SK-N-SH treated with all-trans-retinoic acid at 6 μM for 48 hours (cell line): ENCODE results near the gene GABARAPL1.

Experiments
- ATAC-seq: fragments of 200-7000 bp; cut with Tn5 transposase; 3 replicates; pipeline ENCODE4 v1.9.1; 2020; ENCODE audit warnings: mild to moderate bottlenecking, moderate library complexity
- ARNTL ChIP-seq: fragments of 450-650 bp; formaldehyde crosslinking; IDR thresholded peaks from 2 replicates; pipeline ENCODE4 v1.5.0; 2020; ENCODE audit warnings: low read depth, mild to moderate bottlenecking, moderate library complexity, borderline replicate concordance
- BACH2 ChIP-seq: fragments of 250-450 bp; sonication (Bioruptor Pico); IDR thresholded peaks from 2 replicates; pipeline ENCODE4 v1.9.0; 2021; ENCODE audit warnings: mild to moderate bottlenecking, borderline replicate concordance
- CREB5 ChIP-seq: fragments of 250-450 bp; sonication (Bioruptor Pico); IDR thresholded peaks from 2 replicates; pipeline ENCODE4 v1.5.1; 2020; ENCODE audit warnings: low read depth, mild to moderate bottlenecking, moderate library complexity
- CSDC2 ChIP-seq: fragments of 250-450 bp; sonication (Bioruptor Pico); IDR thresholded peaks from 2 replicates; pipeline ENCODE4 v1.5.0; 2020; ENCODE audit warnings: mild to moderate bottlenecking, moderate library complexity
- ESRRG ChIP-seq: fragments of 250-450 bp; sonication (Bioruptor Pico); IDR thresholded peaks from 2 replicates; pipeline ENCODE4 v1.6.1; 2021; ENCODE audit warnings: mild to moderate bottlenecking
- GLIS3 ChIP-seq: fragments of 250-450 bp; sonication (Bioruptor Pico); IDR thresholded peaks from 2 replicates; pipeline ENCODE4 v1.5.0; 2020; ENCODE audit warnings: mild to moderate bottlenecking, moderate library complexity
- ISL1 ChIP-seq: fragments of 250-450 bp; sonication (Bioruptor Pico); IDR thresholded peaks from 2 replicates; pipeline ENCODE4 v2.1.2; 2022; ENCODE audit warnings: mild to moderate bottlenecking, moderate library complexity
- OSR1 ChIP-seq: fragments of 250-450 bp; sonication (Bioruptor Pico); IDR thresholded peaks from 2 replicates; pipeline ENCODE4 v1.8.0; 2022; ENCODE audit warnings: moderate library complexity, mild to moderate bottlenecking, inconsistent platforms
- PATZ1 ChIP-seq: fragments of 250-450 bp; sonication (Bioruptor Pico); IDR thresholded peaks from 2 replicates; pipeline ENCODE4 v1.8.0; 2020; ENCODE audit warnings: mild to moderate bottlenecking, moderate library complexity, borderline replicate concordance
- POU6F1 ChIP-seq: fragments of 250-450 bp; sonication (Bioruptor Pico); IDR thresholded peaks from 2 replicates; pipeline ENCODE4 v1.8.0; 2021; ENCODE audit warnings: low read depth, mild to moderate bottlenecking, moderate library complexity, borderline replicate concordance
- PPARA ChIP-seq: fragments of 250-450 bp; sonication (Bioruptor Pico); IDR thresholded peaks from 2 replicates; pipeline ENCODE4 v1.5.0; 2020; ENCODE audit warnings: mild to moderate bottlenecking, borderline replicate concordance
- SNAI2 ChIP-seq: fragments of 250-450 bp; sonication (Bioruptor Pico); IDR thresholded peaks from 2 replicates; pipeline ENCODE4 v1.5.0; 2020; ENCODE audit warnings: mild to moderate bottlenecking, moderate library complexity
- TOX ChIP-seq: fragments of 250-450 bp; sonication (Bioruptor Pico); IDR thresholded peaks from 2 replicates; pipeline ENCODE4 v1.8.0; 2021; ENCODE audit warnings: mild to moderate bottlenecking, moderate library complexity, borderline replicate concordance
- ZC3H10 ChIP-seq: fragments of 250-450 bp; sonication (Bioruptor Pico); IDR thresholded peaks from 2 replicates; pipeline ENCODE4 v1.5.1; 2021; ENCODE audit warnings: mild to moderate bottlenecking, moderate library complexity
- ZFP3 ChIP-seq: fragments of 250-450 bp; sonication (Bioruptor Pico); IDR thresholded peaks from 2 replicates; pipeline ENCODE4 v1.5.0; 2020; ENCODE audit warnings: mild to moderate bottlenecking, moderate library complexity
- ZFP30 ChIP-seq: fragments of 450-650 bp; formaldehyde crosslinking; IDR thresholded peaks from 2 replicates; pipeline ENCODE4 v1.5.0; 2022; ENCODE audit warnings: mild to moderate bottlenecking, moderate library complexity
- ZNF565 ChIP-seq: fragments of 450-650 bp; formaldehyde crosslinking; conservative IDR thresholded peaks from 2 replicates; pipeline ENCODE4 v1.5.0; 2020; ENCODE audit warnings: low read depth, mild to moderate bottlenecking, moderate library complexity
- ZNF70 ChIP-seq: fragments of 450-650 bp; formaldehyde crosslinking; IDR thresholded peaks from 2 replicates; pipeline ENCODE4 v1.5.0; 2020; ENCODE audit warnings: mild to moderate bottlenecking, moderate library complexity
- ZNF8 ChIP-seq: fragments of 450-650 bp; formaldehyde crosslinking; IDR thresholded peaks from 2 replicates; pipeline ENCODE4 v1.5.0; 2020; ENCODE audit warnings: mild to moderate bottlenecking, moderate library complexity
- TF ChIP-seq, protein P1 (sequence below): fragments of 250-450 bp; sonication (Bioruptor Pico); IDR thresholded peaks from 2 replicates; pipeline ENCODE4 v1.5.0; 2020; ENCODE audit warnings: mild to moderate bottlenecking, moderate library complexity

GABARAPL1 gene

DNA sequence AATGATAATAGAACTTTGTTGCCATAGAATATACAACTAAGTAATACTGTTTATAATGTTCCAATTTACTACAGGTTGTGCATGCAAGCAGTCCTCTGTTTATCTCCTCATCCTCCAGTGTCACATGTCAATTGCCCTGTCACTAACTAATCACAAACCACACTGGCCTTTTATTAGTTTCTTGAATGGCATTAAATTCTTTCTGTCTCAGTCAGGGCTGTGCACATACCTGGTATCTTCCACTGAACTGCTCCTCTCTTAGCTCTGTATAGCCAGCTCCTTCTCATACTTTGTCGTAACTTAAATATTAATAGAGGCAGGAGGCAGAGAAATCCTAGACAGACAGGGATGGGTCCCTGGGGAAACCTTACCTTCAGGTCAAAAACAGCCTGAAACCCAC, 24.0 kb downstream of the GABARAPL1 start:
- TF ChIP-seq CREB5 (CRISPR knock-in tag) (no peak), PPARA (no peak), BACH2 (CRISPR knock-in tag) (no peak), ZNF8 (CRISPR knock-in tag) (no peak), ZFP3 (no peak), SNAI2 (no peak), ESRRG (CRISPR knock-in tag) (no peak), ZC3H10 (CRISPR knock-in tag) (no peak), ZNF70 (no peak), PATZ1 (CRISPR knock-in tag) (no peak), CSDC2 (no peak), TOX (CRISPR knock-in tag) (no peak), OSR1 (no peak), ISL1 (CRISPR knock-in tag) (no peak), ZFP30 (CRISPR knock-in tag) (no peak)
- TF ChIP-seq, protein P1, sequence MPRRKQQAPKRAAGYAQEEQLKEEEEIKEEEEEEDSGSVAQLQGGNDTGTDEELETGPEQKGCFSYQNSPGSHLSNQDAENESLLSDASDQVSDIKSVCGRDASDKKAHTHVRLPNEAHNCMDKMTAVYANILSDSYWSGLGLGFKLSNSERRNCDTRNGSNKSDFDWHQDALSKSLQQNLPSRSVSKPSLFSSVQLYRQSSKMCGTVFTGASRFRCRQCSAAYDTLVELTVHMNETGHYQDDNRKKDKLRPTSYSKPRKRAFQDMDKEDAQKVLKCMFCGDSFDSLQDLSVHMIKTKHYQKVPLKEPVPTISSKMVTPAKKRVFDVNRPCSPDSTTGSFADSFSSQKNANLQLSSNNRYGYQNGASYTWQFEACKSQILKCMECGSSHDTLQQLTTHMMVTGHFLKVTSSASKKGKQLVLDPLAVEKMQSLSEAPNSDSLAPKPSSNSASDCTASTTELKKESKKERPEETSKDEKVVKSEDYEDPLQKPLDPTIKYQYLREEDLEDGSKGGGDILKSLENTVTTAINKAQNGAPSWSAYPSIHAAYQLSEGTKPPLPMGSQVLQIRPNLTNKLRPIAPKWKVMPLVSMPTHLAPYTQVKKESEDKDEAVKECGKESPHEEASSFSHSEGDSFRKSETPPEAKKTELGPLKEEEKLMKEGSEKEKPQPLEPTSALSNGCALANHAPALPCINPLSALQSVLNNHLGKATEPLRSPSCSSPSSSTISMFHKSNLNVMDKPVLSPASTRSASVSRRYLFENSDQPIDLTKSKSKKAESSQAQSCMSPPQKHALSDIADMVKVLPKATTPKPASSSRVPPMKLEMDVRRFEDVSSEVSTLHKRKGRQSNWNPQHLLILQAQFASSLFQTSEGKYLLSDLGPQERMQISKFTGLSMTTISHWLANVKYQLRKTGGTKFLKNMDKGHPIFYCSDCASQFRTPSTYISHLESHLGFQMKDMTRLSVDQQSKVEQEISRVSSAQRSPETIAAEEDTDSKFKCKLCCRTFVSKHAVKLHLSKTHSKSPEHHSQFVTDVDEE (CRISPR knock-in tag) = no peak
- ATAC-seq = no peak

DNA sequence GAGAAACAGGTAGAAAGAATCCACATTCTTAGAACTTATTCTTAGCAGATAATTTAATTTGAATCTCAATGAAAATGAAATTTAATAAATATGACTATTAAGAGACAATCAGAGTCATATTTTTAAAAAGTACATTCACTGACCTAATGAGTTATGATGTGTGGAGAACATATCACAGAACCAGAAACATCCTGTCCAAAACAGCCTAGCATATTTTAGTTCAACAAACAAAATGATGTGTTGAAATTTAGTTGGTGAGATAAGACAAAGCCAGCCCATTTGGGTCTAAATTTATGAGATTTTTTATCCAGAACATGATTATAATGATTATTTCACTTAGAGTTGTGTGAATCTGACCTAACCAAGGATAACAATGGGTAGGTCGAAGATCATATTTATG, 25.8 kb downstream of the GABARAPL1 start:
- TF ChIP-seq ZFP3 = no peak
- no peak for TF ChIP-seq CREB5 (CRISPR knock-in tag)
- TF ChIP-seq CSDC2 = no peak
- no peak for TF ChIP-seq PPARA
- TF ChIP-seq POU6F1 = no peak
- TF ChIP-seq, protein P1 (CRISPR knock-in tag) = no peak
- TF ChIP-seq GLIS3 (CRISPR knock-in tag) = no peak
- no peak for TF ChIP-seq OSR1
- TF ChIP-seq ZNF565 (CRISPR knock-in tag) = no peak
- no peak for TF ChIP-seq ARNTL (CRISPR knock-in tag)
- TF ChIP-seq ISL1 (CRISPR knock-in tag) = no peak
- TF ChIP-seq ZNF70 = no peak
- ATAC-seq = no peak
